IPS-15b (cell line): ENCODE results near the gene GJA1.

Experiments used
- H3K27me3 ChIP-seq: one replicate; pipeline ENCODE4 v1.6.1; 2013; ENCODE audit warnings: low read length; ENCODE audit not compliant: control insufficient read depth, insufficient read depth
- H3K36me3 ChIP-seq: one replicate; pipeline ENCODE4 v1.6.1; 2013; ENCODE audit warnings: low read length; ENCODE audit not compliant: control insufficient read depth, insufficient read depth
- H3K4me1 ChIP-seq: one replicate; pipeline ENCODE4 v1.6.1; 2013; ENCODE audit warnings: mild to moderate bottlenecking, low read length; ENCODE audit not compliant: control insufficient read depth, insufficient read depth
- H3K4me3 ChIP-seq: one replicate; pipeline ENCODE4 v1.5.1; 2013; ENCODE audit warnings: low read depth, low read length
- H3K9ac ChIP-seq: one replicate; pipeline ENCODE4 v1.6.1; 2013; ENCODE audit warnings: low read depth, mild to moderate bottlenecking, low read length
- H3K9me3 ChIP-seq: one replicate; pipeline ENCODE4 v1.6.1; 2013; ENCODE audit warnings: mild to moderate bottlenecking, low read length; ENCODE audit not compliant: control insufficient read depth, insufficient read depth

The GJA1 gene

GRCh38 chr6:121498481-121499276, 63.2 kb downstream of the GJA1 start:
- Histone ChIP-seq H3K27me3 (no peaks in the 10 kb centered on the region), H3K9me3 (no peaks in the 10 kb centered on the region), H3K9ac (no peak overlapping the region), H3K4me1 (no peaks in the 10 kb centered on the region), H3K4me3 (no peak overlapping the region), H3K36me3 (no peaks in the 10 kb centered on the region)
